Neuronal stem cell (in vitro differentiated cells): ENCODE results near the gene ZNF827.

ENCODE experiments used
- DNase-seq: peaks from one replicate; pipeline ENCODE4 v3.0.0-alpha.2; 2013; ENCODE audit warnings: low spot score
- H2AFZ ChIP-seq: one replicate; pipeline ENCODE4 v1.6.1; 2013; ENCODE audit warnings: mild to moderate bottlenecking, low read length, inconsistent platforms
- H2AK5ac ChIP-seq: 2 replicates; pipeline ENCODE4 v1.6.1; 2013; ENCODE audit warnings: low read depth, mild to moderate bottlenecking, inconsistent platforms, low read length, moderate library complexity, mixed read lengths
- H2BK120ac ChIP-seq: 2 replicates; pipeline ENCODE4 v1.6.1; 2013; ENCODE audit warnings: low read depth, mild to moderate bottlenecking, inconsistent platforms, low read length, moderate library complexity, mixed read lengths
- H2BK12ac ChIP-seq: one replicate; pipeline ENCODE4 v1.6.1; 2013; ENCODE audit warnings: low read length, inconsistent platforms
- H2BK15ac ChIP-seq: 2 replicates; pipeline ENCODE4 v1.6.1; 2013; ENCODE audit warnings: mild to moderate bottlenecking, low read length, inconsistent platforms, mixed read lengths
- H2BK5ac ChIP-seq: one replicate; pipeline ENCODE4 v1.6.1; 2013; ENCODE audit warnings: inconsistent platforms, mild to moderate bottlenecking, low read length, moderate library complexity
- H3K14ac ChIP-seq: one replicate; pipeline ENCODE4 v1.6.1; 2013; ENCODE audit warnings: low read length, inconsistent platforms
- H3K18ac ChIP-seq: 2 replicates; pipeline ENCODE4 v1.6.1; 2013; ENCODE audit warnings: low read length, inconsistent platforms
- H3K23ac ChIP-seq: 2 replicates; pipeline ENCODE4 v1.6.1; 2013; ENCODE audit warnings: low read depth, mild to moderate bottlenecking, mixed read lengths, low read length, inconsistent platforms; ENCODE audit not compliant: poor library complexity
- H3K27ac ChIP-seq: replicated peaks from 3 replicates; pipeline ENCODE4 v1.5.1; 2013; ENCODE audit warnings: low read length, inconsistent platforms
- H3K27me3 ChIP-seq, 3 experiments: 2 replicates each; pipeline ENCODE4 v1.6.1; 2013; ENCODE audit warnings: low read length in 3 of 3, mild to moderate bottlenecking in 2 of 3, inconsistent platforms in 1 of 3, low read depth in 1 of 3, mixed read lengths in 1 of 3, moderate library complexity in 1 of 3; ENCODE audit not compliant: control insufficient read depth in 3 of 3, insufficient read depth in 3 of 3
- H3K36me3 ChIP-seq, 2 donors: replicated peaks in 1 of 2; 2 replicates each; pipeline ENCODE4 v1.6.1; 2013; ENCODE audit warnings: low read length in 2 of 2; ENCODE audit not compliant: control insufficient read depth in 2 of 2, insufficient read depth in 2 of 2
- H3K4ac ChIP-seq: 2 replicates; pipeline ENCODE4 v1.6.1; 2013; ENCODE audit warnings: inconsistent platforms, mild to moderate bottlenecking, low read length, moderate library complexity
- H3K4me1 ChIP-seq, 2 donors: 1 replicate in 1 of 2; 2 replicates in 1 of 2; pipeline ENCODE4 v1.6.1; 2013; ENCODE audit warnings: low read length in 2 of 2, low read depth in 1 of 2; ENCODE audit not compliant: control insufficient read depth in 2 of 2, insufficient read depth in 1 of 2
- H3K4me2 ChIP-seq: one replicate; pipeline ENCODE4 v1.6.1; 2013; ENCODE audit warnings: mild to moderate bottlenecking, low read length, inconsistent platforms; ENCODE audit not compliant: insufficient read depth, poor library complexity, severe bottlenecking
- H3K4me3 ChIP-seq, 2 donors: 2 replicates each; pipeline ENCODE4 v1.5.1; 2013; ENCODE audit warnings: low read length in 2 of 2, mild to moderate bottlenecking in 2 of 2, inconsistent platforms in 1 of 2, moderate library complexity in 1 of 2
- H3K79me1 ChIP-seq: one replicate; pipeline ENCODE4 v1.6.1; 2013; ENCODE audit warnings: low read depth, mild to moderate bottlenecking, inconsistent platforms, low read length, moderate library complexity
- H3K9ac ChIP-seq: one replicate; pipeline ENCODE4 v1.6.1; 2013; ENCODE audit warnings: mild to moderate bottlenecking, low read depth, low read length, inconsistent platforms; ENCODE audit not compliant: poor library complexity
- H3K9me3 ChIP-seq, 2 donors: replicated peaks in 1 of 2; 2 replicates each; pipeline versions ENCODE3 to v1.6.1; 2013; ENCODE audit warnings: low read length in 2 of 2, mild to moderate bottlenecking in 2 of 2, inconsistent platforms in 1 of 2, low read depth in 1 of 2, mixed read lengths in 1 of 2, moderate library complexity in 1 of 2; ENCODE audit not compliant: control insufficient read depth in 2 of 2, insufficient read depth in 1 of 2
- H4K8ac ChIP-seq: one replicate; pipeline ENCODE4 v1.6.1; 2013; ENCODE audit warnings: low read depth, mild to moderate bottlenecking, inconsistent platforms, low read length, moderate library complexity
- H4K91ac ChIP-seq: one replicate; pipeline ENCODE4 v1.6.1; 2013; ENCODE audit warnings: low read length, low read depth, mild to moderate bottlenecking, inconsistent platforms; ENCODE audit not compliant: poor library complexity
- WGBS, 2 donors: extraction: QIAGEN DNeasy Blood & Tissue Kit; methylation state at CpG; one replicate each; pipeline ENCODE4 v1.1.7; 2013; ENCODE audit warnings: missing lambda C conversion rate in 2 of 2, mixed read lengths in 1 of 2; ENCODE audit not compliant: insufficient read length in 2 of 2, insufficient replicate concordance in 1 of 2; ENCODE audit errors: extremely low coverage in 2 of 2; 5-methylcytosine and 5-hydroxymethylcytosine counted together

The ZNF827 gene

DNA sequence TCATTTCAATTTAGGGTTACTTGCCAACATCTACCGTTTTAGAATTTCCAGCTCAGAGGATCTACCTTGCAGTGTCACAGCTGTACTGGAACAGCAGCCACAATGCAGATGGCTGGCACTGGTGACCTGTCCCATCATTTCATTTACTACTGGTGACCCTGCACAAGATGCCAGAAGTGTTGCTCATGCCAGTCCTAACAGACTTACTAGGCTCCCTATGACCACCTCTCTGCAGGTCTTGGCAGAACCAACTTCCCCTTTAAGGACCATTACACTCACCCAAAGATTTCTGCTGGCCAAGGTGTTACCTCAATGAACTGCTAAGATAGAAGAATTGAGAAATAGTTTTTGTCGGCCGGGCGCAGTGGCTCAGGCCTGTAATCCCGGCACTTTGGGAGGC, 151.8 kb downstream of the ZNF827 start:
- Histone ChIP-seq H2BK120ac (no peak overlapping the region), H3K18ac (no peak overlapping the region), H3K27me3 (no peaks in the 10 kb centered on the region), H3K79me1 (no peaks in the 10 kb centered on the region), H2AK5ac (no peak overlapping the region), H4K91ac (no peak overlapping the region), H3K14ac (no peak overlapping the region), H3K9me3 (peaks cover 2 to 24% of the 10 kb centered on the region in 2 donors), H3K4me1 (no peaks in the 10 kb centered on the region), H3K27ac (no peak overlapping the region), H3K4me3 (no peak overlapping the region), H2BK15ac (no peak overlapping the region), H3K23ac (no peak overlapping the region), H3K4ac (no peak overlapping the region), H3K9ac (no peak overlapping the region), H4K8ac (no peak overlapping the region), H2BK5ac (no peak overlapping the region), H2AFZ (no peak overlapping the region), H3K4me2 (no peak overlapping the region), H3K36me3 (peaks cover 1 to 28% of the 10 kb centered on the region in 2 donors), H2BK12ac (no peak overlapping the region)
- no CpG with 5 or more reads among the region's 5 CpGs for WGBS, 2 donors
- DNase-seq = no peak

- no peak overlapping the region for H4K8ac ChIP-seq
- no peaks in the 10 kb centered on the region for H3K79me1 ChIP-seq
- no peaks in the 10 kb centered on the region for H3K4me1 ChIP-seq
- no peak overlapping the region for H2AK5ac ChIP-seq
- H2BK12ac ChIP-seq = no peak overlapping the region
- no peak overlapping the region for H3K4me3 ChIP-seq
- no peak overlapping the region for H3K9ac ChIP-seq
- H3K18ac ChIP-seq = no peak overlapping the region
- H3K27ac ChIP-seq = no peak overlapping the region
- DNase-seq = no peak
- no peak overlapping the region for H3K4me2 ChIP-seq
- peaks cover 1 to 34% of the 10 kb centered on the region in 2 donors for H3K36me3 ChIP-seq
- no peak overlapping the region for H2BK5ac ChIP-seq
- no peaks in the 10 kb centered on the region for H3K27me3 ChIP-seq
- H3K9me3 ChIP-seq = peaks cover 2 to 18% of the 10 kb centered on the region in 2 donors
- H4K91ac ChIP-seq = no peak overlapping the region
- H2BK15ac ChIP-seq = no peak overlapping the region
- no peak overlapping the region for H2BK120ac ChIP-seq
- no peak overlapping the region for H3K4ac ChIP-seq
- no CpG with 5 or more reads among the region's 2 CpGs for WGBS, 2 donors
- H2AFZ ChIP-seq = no peak overlapping the region
- no peak overlapping the region for H3K14ac ChIP-seq
- H3K23ac ChIP-seq = no peak overlapping the region
These were observed 152.4 kb downstream of the ZNF827 start for GRCh38 chr4:145786261-145786660.

DNA sequence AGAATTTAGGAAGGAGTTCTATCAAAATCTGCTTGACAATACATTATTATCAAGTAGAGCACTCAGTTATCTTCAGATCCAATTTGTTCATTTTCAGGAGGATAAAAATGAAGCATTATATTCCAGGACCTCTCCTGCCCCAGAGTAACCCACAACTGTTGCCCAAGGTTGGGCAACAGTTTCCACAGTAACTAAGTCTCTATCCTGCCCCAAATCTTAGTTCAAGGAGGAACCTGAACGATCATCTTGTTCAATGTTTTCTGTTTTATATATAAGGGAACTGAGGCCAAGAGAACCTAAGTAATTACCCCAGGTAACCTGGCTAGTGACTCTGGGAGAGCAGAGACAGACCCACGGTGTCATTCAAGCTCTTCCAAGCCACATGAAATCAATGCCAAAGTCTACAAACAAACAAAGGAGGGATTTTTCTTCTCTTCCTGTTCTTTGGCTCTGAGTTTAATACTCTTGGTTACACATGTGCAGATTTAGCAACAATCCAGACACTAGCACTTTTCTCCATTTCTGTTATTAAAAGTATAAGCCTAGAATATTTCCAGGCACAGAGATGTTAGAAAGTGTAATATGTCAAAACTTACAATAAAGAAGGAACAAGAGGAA, 153.1 kb downstream of the ZNF827 start:
- H3K79me1 ChIP-seq = no peaks in the 10 kb centered on the region
- H3K4ac ChIP-seq = no peak overlapping the region
- no peak overlapping the region for H2BK15ac ChIP-seq
- DNase-seq = no peak
- H3K18ac ChIP-seq = no peak overlapping the region
- H3K23ac ChIP-seq = no peak overlapping the region
- no peak overlapping the region for H4K91ac ChIP-seq
- H2BK5ac ChIP-seq = no peak overlapping the region
- no peak overlapping the region for H3K9ac ChIP-seq
- WGBS, 2 donors = no CpG with 5 or more reads among the region's 2 CpGs
- no peak overlapping the region for H4K8ac ChIP-seq
- H3K27me3 ChIP-seq = no peaks in the 10 kb centered on the region
- H2BK120ac ChIP-seq = no peak overlapping the region
- no peak overlapping the region for H3K14ac ChIP-seq
- no peak overlapping the region for H2BK12ac ChIP-seq
- no peak overlapping the region for H2AFZ ChIP-seq
- peaks cover 2 to 14% of the 10 kb centered on the region in 2 donors for H3K9me3 ChIP-seq
- no peak overlapping the region for H3K4me2 ChIP-seq
- no peak overlapping the region for H2AK5ac ChIP-seq
- H3K4me3 ChIP-seq = no peak overlapping the region
- no peaks in the 10 kb centered on the region for H3K4me1 ChIP-seq
- peaks cover 1 to 34% of the 10 kb centered on the region in 2 donors for H3K36me3 ChIP-seq
- H3K27ac ChIP-seq = no peak overlapping the region

DNA sequence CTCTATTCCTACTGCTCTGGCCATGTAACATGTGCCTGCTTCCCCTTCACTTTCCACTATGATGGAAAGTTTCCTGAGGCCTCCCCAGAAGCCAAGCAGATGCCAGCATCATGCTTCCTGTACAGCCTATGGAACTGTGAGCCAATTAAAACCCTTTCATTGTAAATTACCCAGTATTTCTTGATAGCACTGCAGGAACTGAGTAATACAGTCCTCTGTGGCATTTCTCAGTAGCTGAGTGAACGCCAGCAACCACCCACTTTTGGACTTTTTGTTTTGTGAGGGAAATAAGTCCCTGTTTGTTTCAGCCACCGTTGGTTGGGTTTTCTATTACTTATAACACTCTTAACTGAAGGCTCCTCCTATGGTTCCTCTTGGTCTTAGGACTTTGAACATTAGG, 154.6 kb downstream of the ZNF827 start:
- no peak for DNase-seq
- no peak overlapping the region for H3K14ac ChIP-seq
- no peak overlapping the region for H2BK12ac ChIP-seq
- H2AFZ ChIP-seq = no peak overlapping the region
- H2AK5ac ChIP-seq = no peak overlapping the region
- H3K36me3 ChIP-seq = peaks cover 1 to 39% of the 10 kb centered on the region in 2 donors
- no peaks in the 10 kb centered on the region for H3K79me1 ChIP-seq
- H2BK5ac ChIP-seq = no peak overlapping the region
- H2BK15ac ChIP-seq = no peak overlapping the region
- no peak overlapping the region for H2BK120ac ChIP-seq
- no peak overlapping the region for H4K91ac ChIP-seq
- H3K4me2 ChIP-seq = no peak overlapping the region
- no peak overlapping the region for H3K9ac ChIP-seq
- H3K27ac ChIP-seq = no peak overlapping the region
- no peaks in the 10 kb centered on the region for H3K4me1 ChIP-seq
- no peak overlapping the region for H4K8ac ChIP-seq
- no peak overlapping the region for H3K18ac ChIP-seq
- no CpG with 5 or more reads among the region's 2 CpGs for WGBS, 2 donors
- H3K4me3 ChIP-seq = no peak overlapping the region
- H3K23ac ChIP-seq = no peak overlapping the region
- no peaks in the 10 kb centered on the region for H3K27me3 ChIP-seq
- H3K9me3 ChIP-seq = peaks cover 2 to 14% of the 10 kb centered on the region in 2 donors
- no peak overlapping the region for H3K4ac ChIP-seq
